ENCODE results near the gene HRH1. TPM values are rescaled to one million over a fixed set of nuclear protein-coding genes. Genes with fewer than 3 reads are reported as not detected.
"Not testable (repeated sequence)": the region's sequence is repeated elsewhere in the genome, so short reads cannot be mapped to it uniquely, and the experiment has no call there.

Gene HRH1, protein sequence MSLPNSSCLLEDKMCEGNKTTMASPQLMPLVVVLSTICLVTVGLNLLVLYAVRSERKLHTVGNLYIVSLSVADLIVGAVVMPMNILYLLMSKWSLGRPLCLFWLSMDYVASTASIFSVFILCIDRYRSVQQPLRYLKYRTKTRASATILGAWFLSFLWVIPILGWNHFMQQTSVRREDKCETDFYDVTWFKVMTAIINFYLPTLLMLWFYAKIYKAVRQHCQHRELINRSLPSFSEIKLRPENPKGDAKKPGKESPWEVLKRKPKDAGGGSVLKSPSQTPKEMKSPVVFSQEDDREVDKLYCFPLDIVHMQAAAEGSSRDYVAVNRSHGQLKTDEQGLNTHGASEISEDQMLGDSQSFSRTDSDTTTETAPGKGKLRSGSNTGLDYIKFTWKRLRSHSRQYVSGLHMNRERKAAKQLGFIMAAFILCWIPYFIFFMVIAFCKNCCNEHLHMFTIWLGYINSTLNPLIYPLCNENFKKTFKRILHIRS
- 8.2 and 9.0 TPM in 2 replicates for total RNA-seq (2014; rRNA removed; shearing (Covaris generic))

- peak; percentile 37 for DNase-seq (ENCODE audit: low read depth)
Observed at GRCh38 chr3:11154036-11154952, at the start of gene HRH1. HRH1 (plus strand) TSS chr3:11154493; CDS start chr3:11259038, 104,545 bp downstream.

GRCh38 chr3:11113316-11113715 lies 41.0 kb upstream of the HRH1 start:
- not testable (repeated sequence) for DNase-seq (ENCODE audit: low read depth)

GRCh38 chr3:11115548-11115947 lies 38.7 kb upstream of the HRH1 start:
- no peak for DNase-seq (ENCODE audit: low read depth)

DNA sequence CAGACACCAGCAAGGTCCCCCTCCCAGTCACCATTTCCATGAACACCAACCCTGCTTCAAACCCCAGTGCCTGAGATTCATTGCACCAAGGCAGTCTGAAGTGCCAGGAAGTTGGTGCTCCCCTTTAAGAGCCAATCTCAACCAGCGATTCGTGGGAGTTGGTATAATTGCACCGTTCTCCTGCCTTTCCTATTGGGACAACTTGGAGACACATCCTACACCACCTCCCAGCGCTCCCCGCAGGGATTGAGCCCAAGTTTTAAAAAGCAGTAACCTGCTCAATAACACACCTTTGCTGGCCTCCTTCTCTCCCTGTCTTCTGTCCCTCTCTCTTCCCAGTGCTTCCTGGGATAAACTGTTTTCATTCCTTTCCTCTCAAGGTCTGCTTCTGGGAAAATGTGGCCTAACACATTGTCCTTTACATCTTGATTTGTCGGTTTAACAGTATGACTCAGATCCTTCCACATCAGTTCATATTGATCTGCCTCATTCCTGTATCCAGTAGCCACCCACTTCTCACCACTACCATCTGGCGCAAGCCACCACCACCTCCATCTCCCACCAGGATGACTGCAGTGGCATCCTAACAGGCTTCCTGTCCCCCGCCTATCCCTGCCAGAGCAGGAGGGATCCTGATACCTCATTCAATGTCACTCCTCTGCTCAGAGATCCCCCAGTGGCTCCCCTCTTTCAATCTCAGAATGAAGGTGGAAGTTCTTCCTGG lies 37.8 kb upstream of the HRH1 start:
- no peak for DNase-seq (ENCODE audit: low read depth)

DNA sequence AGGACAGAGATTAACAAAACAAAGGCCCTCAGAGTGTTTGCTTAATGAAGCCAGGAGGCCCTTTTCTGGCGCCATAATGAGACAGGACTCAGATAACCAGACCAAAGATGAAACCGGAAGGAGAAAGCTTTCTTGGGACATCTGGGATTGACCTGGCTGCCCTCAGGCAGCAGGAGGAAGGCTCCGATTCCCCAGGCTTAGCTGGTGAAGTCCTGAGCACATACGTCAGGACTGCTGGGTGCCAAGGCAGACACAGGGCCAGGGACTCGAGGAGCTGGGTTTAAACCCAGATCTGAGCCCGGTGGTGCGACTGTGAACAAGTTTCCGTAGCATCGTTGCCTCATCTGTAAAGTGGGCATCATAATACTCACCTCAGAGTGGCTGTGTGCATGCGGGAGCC lies 36.7 kb upstream of the HRH1 start:
- no peak for DNase-seq (ENCODE audit: low read depth)

DNA sequence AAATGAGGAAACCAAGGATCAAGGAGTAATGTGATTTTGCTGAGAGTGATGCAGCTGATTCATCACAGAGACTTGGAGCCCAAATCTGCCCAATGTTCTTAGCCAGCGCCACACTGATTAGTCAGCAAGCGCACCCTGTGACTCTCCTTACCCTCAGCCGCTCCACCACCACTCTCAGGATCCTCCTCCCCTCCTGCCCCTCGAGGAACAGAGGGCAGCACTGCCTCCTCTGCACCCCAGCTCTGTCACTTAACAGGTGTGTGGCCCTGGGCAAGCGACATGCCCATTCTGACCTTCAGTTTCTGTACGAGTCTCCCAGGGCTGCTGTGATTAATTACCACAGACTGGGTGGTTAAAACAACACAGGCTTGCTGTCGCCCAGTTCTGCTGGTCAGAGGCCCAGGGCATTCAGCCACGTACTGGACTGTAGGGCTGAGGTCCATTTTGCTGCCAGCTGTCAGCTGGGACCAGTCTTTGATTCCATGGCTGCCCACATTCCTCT lies 36.1 kb upstream of the HRH1 start:
- peak; percentile 62 for DNase-seq (ENCODE audit: low read depth)

GRCh38 chr3:11120091-11120805 lies 34.0 kb upstream of the HRH1 start:
- DNase-seq (ENCODE audit: low read depth): no peak

GRCh38 chr3:11126653-11127052 lies 27.6 kb upstream of the HRH1 start:
- no peak for DNase-seq (ENCODE audit: low read depth)

DNA sequence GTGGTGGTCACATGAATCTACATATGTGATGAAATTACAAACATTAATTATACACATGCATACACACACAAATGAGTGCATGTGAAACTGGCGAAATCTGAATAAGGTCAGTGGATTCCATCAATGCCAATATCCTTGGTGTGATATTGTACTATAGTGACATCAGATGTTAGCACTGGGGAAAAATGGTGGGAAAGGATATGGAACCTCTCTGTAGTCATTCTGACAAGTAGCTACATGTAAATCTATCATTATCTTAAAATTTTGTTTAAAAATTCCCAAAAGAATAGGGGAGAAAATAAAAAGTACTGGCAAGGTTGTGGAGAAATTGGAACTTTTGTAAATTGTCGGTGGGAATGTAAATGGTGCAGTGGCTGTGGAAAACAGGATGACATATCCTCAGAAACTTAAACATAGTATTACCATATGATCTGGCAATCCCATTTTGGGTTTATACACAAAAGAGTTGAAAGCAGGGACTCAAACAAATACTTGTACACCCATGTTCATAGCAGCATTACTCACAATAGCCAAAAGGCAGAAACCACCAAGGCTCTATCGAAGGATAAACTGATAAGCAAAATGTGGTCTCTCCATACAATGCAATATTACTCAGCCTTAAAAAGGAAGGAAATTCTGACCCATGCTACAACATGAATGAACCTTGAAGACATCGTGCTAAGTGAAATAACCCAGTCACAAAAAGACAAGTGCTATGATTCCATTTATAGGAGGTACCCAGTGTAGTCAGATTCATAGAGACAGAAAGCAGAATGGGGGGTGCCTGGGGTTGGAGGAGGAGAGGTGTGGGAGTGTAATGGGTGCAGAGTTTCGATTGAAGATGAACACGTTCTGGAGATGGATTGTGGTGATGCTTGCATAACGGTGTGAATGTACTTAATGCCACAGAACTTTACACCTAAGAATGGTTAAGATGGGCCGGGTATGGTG lies 25.3 kb upstream of the HRH1 start:
- no peak for DNase-seq (ENCODE audit: low read depth)

DNA sequence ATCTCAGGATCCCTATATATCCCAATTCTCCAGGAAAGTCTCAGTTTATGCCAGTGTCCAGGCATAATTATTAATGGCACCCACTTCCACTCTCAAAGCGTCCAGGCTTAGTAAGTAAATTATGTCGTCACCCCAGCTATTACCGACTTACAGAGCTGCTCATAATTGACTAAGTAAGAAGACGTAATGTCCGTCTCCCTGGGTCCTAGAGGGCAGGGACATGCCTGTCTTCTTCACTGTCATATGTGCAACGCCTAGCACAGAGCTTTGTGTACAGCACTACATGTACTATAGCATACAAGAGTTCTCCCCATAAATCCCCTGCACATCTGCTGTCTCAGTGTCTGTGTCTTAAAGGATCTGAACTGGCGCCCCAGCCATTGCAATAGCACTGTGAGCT lies 23.9 kb upstream of the HRH1 start:
- DNase-seq (ENCODE audit: low read depth): no peak

DNA sequence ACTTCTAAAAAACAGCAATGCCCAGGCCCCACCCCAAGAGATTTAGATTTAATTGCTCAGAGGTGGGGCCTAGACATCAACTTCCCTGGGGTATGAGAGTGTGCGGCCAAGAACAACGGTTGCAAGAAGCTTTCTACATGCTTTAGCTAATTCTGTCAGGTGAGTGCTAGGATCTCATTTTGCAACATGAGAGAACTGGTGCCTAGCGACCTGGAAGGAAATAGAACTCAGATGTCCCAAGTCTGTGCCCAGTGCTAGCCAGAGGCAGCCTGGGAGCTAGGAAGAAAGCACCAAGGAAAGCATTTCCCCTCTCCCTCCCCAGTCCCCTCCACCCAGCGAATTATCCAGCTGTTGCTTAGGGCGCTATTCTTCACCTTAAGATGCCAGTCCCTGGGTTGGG lies 22.9 kb upstream of the HRH1 start:
- no peak for DNase-seq (ENCODE audit: low read depth)

- DNase-seq (ENCODE audit: low read depth): not testable (repeated sequence)
Observed at GRCh38 chr3:11131886-11132285, 22.4 kb upstream of the HRH1 start.

GRCh38 chr3:11132861-11133260 lies 21.4 kb upstream of the HRH1 start:
- DNase-seq (ENCODE audit: low read depth): no peak

- DNase-seq (ENCODE audit: low read depth): no peak
Observed at GRCh38 chr3:11134794-11135193, 19.5 kb upstream of the HRH1 start.

GRCh38 chr3:11136116-11136515 lies 18.2 kb upstream of the HRH1 start:
- no peak for DNase-seq (ENCODE audit: low read depth)

DNA sequence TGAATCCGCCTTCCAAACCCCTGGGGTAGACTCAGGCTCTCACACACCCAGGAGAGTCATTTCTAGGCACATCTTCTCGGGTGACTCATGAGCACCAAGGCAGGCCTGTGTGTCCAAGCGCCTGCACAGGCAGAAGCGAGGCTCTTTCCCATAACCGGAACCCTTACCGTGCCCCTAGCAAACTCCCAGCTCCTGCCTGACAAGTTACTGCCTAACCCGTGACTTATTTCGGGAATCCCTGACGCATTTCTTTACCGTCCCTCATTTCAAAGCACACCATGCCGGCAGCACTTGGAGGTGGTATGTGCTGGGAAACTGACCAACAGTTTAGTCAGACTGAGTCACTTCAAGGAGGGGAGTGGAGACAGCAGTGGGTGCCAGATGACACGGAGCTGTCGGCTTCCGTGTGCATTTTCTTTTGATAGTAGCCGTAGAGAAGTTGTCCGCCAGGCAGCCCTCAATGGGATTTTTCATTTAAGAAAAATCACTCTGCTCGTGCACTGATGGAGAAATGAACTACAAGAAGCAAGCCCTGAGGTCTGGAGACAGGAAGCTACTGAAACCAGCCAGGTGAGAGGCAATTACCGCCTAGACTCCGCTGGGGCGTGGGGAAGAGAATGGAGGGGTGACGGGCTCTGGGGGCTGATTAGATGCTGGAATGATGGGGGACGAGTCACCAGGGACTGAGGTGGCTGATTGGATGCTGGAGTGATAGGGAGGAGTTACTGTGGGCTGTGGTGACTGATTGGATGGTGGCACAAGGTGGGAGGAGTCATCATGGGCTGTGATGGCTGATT lies 17.3 kb upstream of the HRH1 start:
- peak; percentile 97 for DNase-seq (ENCODE audit: low read depth)

GRCh38 chr3:11137627-11137959 lies 16.7 kb upstream of the HRH1 start:
- no peak for DNase-seq (ENCODE audit: low read depth)

DNA sequence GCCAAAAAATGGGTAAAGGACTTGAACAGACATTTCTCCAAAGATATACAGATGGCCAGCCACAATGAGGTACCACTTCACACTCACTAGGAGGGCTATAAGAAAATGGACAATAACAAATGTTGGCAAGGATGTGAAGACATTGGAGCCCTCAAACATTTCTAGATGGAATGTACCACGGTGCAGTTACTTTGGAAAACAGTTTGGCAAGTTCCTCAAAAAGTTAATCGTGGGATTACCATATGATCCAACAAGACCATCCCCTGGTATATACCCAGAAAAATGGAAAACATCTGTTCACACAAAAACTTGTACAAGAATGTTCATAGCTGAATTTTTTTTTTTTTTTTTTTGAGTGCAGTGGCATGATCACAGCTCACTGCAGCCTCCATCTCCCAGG lies 15.9 kb upstream of the HRH1 start:
- DNase-seq (ENCODE audit: low read depth): no peak

DNA sequence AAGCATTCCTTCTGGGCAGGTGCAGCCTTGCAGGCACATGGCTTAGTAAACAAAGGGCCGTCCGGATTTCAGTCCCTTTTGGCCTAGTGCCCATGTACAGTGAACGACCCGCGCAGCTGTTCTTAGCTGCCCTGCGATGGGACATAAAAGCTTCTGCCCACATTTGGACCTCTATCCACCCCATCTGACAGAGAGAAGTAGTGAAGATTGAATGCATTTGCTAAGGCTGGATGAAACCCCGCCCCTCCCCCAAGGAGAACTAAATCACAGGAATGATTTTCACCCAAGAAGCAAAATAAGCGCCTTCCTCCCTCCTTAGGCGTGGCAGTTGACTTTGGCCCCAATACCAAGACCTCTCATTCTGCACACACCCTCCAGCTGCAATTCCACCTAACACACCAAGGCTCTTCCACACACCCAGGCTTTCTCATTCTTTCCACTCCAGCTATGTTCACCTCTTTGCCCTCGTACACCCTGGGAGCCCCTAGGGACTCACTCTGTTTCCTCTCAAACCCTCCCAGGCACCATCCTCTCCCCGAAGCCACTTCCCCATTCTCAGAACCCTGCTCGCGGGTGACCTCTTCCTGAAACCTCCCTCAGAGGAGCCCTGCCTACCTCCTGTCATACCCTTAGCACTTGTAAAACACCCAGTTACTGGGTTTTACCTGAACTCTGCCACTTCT lies 14.1 kb upstream of the HRH1 start:
- peak; percentile 25 for DNase-seq (ENCODE audit: low read depth)

Data from Daoy (cell line).